Measurements from ENCODE around the gene SUDS3.

SUDS3 gene

GRCh38 chr12:118371321-118372282 is 4.8 kb upstream of the SUDS3 start:
- ATAC-seq (no peak), DNase-seq (ENCODE audit: low spot score in 2 of 2) (peak; percentile 9 to 59)
- H3K4me1 Mint-ChIP-seq: peaks cover 39% of the 10 kb centered on the region
- peak overlapping the region; percentile 92 for H3K27ac Mint-ChIP-seq
- peaks cover 14% of the 10 kb centered on the region for H3K36me3 Mint-ChIP-seq
- H3K4me3 Mint-ChIP-seq: peak overlapping the region; percentile 94
- H3K9me3 Mint-ChIP-seq: no peaks in the 10 kb centered on the region

DNA sequence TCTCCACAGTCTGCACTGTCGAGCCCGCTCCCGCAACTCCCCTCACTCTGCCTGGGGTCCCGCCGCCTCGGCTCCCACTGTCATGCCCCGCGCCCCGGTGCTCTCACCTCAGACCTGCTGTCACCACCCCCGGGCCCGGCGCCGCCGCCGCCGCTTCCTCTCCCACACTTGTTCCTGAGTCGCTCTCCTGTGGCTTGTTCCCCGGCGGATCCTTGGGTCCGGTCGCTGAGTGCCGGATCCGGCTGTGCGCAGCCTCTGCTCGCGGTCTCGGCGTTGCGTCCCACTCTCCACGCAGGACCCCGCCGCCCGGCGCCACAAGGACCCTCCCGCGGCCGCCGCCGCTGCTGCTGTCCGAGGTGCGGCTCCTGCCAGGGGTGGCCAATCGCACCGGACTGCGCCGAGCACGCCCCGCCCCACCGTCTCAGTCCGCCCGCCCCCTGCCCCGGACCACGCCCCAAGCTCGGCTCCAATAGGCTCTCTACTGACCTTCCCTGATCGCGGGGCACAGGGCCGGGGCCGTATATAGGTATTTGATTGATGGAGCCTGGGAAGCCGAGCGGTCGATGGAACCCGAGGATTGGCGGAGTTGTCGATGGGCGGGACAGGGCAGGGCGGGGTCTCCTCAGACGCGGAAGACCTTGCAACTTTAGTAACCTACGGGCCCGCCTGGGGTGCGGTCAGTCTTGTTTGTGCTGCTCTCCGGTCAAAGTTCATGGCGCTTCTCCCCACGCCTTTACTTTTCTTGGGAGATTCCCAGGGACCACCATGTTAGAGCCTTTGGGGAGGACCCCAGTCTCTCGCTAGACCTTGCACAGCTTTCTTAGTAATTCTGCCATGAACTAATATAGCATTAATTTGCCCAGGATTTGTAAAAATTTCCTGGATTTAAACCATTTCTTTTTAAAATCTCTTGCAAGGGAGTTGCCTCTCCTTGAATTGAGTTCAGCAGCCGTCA is 3.5 kb upstream of the SUDS3 start, which contains the start of gene TAOK3:
Gene TAOK3 (minus strand): TSS at position 367 of the 955 bp plus-strand sequence. CDS start 117,340 bp downstream, outside the sequence.
- H3K27ac Mint-ChIP-seq: peak within 1 kb of the TSS; percentile 92
- H3K9me3 Mint-ChIP-seq: no peaks in the 10 kb centered on the region
- ATAC-seq (peak; percentile 90), DNase-seq (ENCODE audit: low spot score in 2 of 2) (peak; percentile 84 to 97)
- peaks cover 45% of the 10 kb centered on the region for H3K4me1 Mint-ChIP-seq
- peaks cover 21% of the 10 kb centered on the region for H3K36me3 Mint-ChIP-seq
- H3K4me3 Mint-ChIP-seq: peak within 1 kb of the TSS; percentile 94

GRCh38 chr12:118373616-118374015 is 2.7 kb upstream of the SUDS3 start:
- Mint-ChIP-seq H3K27ac (peak overlapping the region; percentile 92), H3K9me3 (no peaks in the 10 kb centered on the region), H3K4me1 (peaks cover 45% of the 10 kb centered on the region), H3K4me3 (peak overlapping the region; percentile 94), H3K36me3 (peaks cover 29% of the 10 kb centered on the region)
- ATAC-seq (no peak), DNase-seq (ENCODE audit: low spot score in 2 of 2) (no peak)

DNA sequence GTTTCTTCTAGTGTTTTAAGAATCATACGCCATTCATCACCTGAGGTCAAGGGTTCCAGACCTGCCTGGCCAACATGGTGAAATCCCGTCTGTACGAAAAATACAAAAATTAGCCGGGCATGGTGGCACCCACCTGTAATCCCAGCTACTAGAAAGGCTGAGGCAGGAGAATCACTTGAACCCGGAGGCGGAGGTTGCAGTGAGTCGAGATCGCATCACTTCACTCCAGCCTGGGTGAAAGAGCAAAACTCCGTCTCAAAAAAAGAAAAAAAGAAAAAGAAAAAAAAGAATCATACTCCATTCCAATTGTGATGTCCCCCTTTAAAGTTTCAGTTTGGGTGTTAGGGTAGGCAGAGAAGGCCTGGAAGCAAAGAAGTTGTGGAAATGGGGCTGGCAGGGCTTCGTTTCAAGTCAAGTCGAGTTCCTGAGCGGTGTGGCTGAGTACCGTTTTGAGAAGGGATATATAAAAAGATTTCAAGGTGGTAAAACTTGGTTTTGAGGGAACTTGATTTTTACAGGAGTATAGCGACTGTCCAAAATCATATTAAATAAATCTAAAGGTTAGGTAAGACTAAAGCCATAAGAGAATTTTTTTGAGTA is 2.1 kb upstream of the SUDS3 start:
- H3K4me3 Mint-ChIP-seq: peak overlapping the region; percentile 94
- DNase-seq (ENCODE audit: low spot score in 2 of 2) (no peak), ATAC-seq (no peak)
- peaks cover 45% of the 10 kb centered on the region for H3K4me1 Mint-ChIP-seq
- H3K27ac Mint-ChIP-seq: no peak overlapping the region
- H3K9me3 Mint-ChIP-seq: no peaks in the 10 kb centered on the region
- H3K36me3 Mint-ChIP-seq: peaks cover 35% of the 10 kb centered on the region

DNA sequence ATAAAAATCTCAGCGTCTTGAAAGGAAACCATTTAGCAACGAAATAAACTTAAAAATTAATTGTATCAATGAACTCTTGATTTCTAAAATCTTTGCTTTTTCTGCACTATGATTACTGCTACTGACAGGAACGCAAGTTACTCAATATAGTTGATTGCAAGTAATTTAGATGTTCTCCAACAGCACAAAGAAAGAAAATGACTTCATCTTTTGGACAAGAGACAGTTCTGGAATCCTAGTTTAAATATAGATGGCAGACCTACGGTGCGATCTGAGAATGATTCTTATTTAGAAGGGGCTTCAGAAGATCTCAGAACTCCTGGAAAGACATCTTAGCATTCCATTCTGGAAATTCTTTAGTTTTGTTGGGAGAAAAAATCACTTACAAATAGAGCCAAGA is 1.4 kb upstream of the SUDS3 start:
- peak overlapping the region; percentile 94 for H3K4me3 Mint-ChIP-seq
- no peaks in the 10 kb centered on the region for H3K9me3 Mint-ChIP-seq
- peaks cover 45% of the 10 kb centered on the region for H3K4me1 Mint-ChIP-seq
- H3K36me3 Mint-ChIP-seq: peaks cover 42% of the 10 kb centered on the region
- DNase-seq (ENCODE audit: low spot score in 2 of 2): no peak
- ATAC-seq: no peak
- no peak overlapping the region for H3K27ac Mint-ChIP-seq

GRCh38 chr12:118375348-118375747 is 1.0 kb upstream of the SUDS3 start:
- no peaks in the 10 kb centered on the region for H3K9me3 Mint-ChIP-seq
- ATAC-seq (no peak), DNase-seq (ENCODE audit: low spot score in 2 of 2) (no peak)
- H3K4me3 Mint-ChIP-seq: peak overlapping the region; percentile 94
- peaks cover 45% of the 10 kb centered on the region for H3K4me1 Mint-ChIP-seq
- no peak overlapping the region for H3K27ac Mint-ChIP-seq
- H3K36me3 Mint-ChIP-seq: peaks cover 46% of the 10 kb centered on the region

DNA sequence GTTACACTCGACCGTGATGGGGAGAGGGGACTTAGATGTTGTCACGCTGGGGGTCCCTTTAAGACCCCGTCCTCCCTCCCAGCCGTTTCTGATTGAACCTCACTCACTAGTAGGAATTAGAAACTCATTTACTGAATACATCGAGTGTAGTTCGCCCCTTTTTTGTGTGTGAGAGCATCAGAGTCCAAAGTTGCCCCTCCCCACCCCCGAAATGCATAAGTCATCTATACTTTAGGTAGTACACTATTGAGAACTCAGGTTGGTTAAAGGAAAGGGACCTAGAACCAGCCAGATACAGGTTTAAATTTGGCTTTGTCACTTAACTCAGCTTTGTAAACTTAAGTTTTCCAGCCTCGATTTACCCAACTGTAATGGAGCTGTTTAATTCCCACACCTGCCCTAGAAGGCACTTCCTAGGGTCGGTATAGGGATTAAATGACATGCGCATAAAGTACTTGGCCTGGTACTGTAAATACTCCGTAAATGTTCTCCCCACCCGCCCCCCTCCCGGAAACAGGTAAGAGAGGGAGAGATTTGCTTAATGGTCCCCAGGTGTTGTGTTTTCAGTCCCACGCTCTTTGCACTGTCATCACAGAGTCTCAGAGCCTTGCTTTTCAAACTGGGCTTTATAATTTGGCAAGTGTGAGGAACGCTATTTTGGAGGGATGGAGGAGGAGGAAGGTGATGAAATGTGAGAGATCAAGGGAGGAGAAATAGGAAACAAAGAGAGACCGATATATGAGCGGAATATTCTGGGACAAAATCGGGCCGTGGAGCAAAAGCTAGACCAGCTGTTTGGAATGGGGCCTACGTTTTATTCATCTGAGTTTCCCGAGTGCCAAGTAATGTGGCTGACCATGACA is 897 bp downstream of the SUDS3 start:
- H3K27ac Mint-ChIP-seq: peak overlapping the region; percentile 100
- peaks cover 28% of the 10 kb centered on the region for H3K4me1 Mint-ChIP-seq
- H3K9me3 Mint-ChIP-seq: no peaks in the 10 kb centered on the region
- DNase-seq (ENCODE audit: low spot score in 2 of 2) (no peak), ATAC-seq (no peak)
- H3K4me3 Mint-ChIP-seq: peak overlapping the region; percentile 94
- peaks cover 65% of the 10 kb centered on the region for H3K36me3 Mint-ChIP-seq

DNA sequence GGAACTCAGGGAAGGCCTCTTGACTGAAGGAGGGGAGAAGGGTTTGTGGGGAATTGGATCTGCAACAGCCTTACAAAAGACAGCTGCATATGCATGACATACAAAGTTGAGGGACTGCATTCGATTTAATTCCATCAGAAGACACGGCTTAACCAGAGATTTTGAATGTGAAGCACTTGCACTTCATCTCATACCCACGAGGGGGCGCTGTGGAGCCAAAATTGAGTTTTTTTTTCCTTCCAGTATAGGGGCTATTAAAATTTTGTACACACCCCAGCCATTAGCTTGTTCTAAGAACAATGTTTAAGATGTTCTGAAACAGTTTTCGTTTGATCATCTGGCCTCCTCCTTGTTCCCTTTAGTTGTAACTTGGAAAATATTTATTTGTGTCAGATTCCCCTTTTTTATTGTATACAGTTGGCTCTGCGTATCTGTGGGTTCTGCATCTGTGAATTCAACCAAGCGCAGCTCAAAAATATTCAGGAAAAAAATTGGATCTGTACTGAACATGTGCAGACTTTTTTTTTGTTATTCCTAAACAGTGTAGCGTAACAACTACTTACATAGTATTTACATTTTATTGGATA is 1.6 kb downstream of the SUDS3 start:
- H3K9me3 Mint-ChIP-seq: no peaks in the 10 kb centered on the region
- peaks cover 69% of the 10 kb centered on the region for H3K36me3 Mint-ChIP-seq
- H3K27ac Mint-ChIP-seq: peak overlapping the region; percentile 100
- peaks cover 23% of the 10 kb centered on the region for H3K4me1 Mint-ChIP-seq
- DNase-seq (ENCODE audit: low spot score in 2 of 2) (peak; percentile 74 to 94), ATAC-seq (no peak)
- H3K4me3 Mint-ChIP-seq: peak overlapping the region; percentile 94

GRCh38 chr12:118391424-118391823 is 15.1 kb downstream of the SUDS3 start:
- Mint-ChIP-seq H3K4me1 (no peaks in the 10 kb centered on the region), H3K27ac (no peak overlapping the region), H3K4me3 (no peak overlapping the region), H3K9me3 (no peaks in the 10 kb centered on the region), H3K36me3 (peaks cover 89% of the 10 kb centered on the region)
- ATAC-seq (no peak), DNase-seq (ENCODE audit: low spot score in 2 of 2) (no peak)

- Mint-ChIP-seq H3K4me3 (no peak overlapping the region), H3K27ac (no peak overlapping the region), H3K36me3 (peaks cover 89% of the 10 kb centered on the region), H3K9me3 (no peaks in the 10 kb centered on the region), H3K4me1 (no peaks in the 10 kb centered on the region)
- no peak for ATAC-seq
- DNase-seq (ENCODE audit: low spot score in 2 of 2): no peak
Measured at GRCh38 chr12:118391836-118392235, 15.5 kb downstream of the SUDS3 start.

- H3K36me3 Mint-ChIP-seq: peaks cover 93% of the 10 kb centered on the region
- no peak overlapping the region for H3K27ac Mint-ChIP-seq
- peaks cover 9% of the 10 kb centered on the region for H3K4me1 Mint-ChIP-seq
- DNase-seq (ENCODE audit: low spot score in 2 of 2) (no peak), ATAC-seq (no peak)
- H3K9me3 Mint-ChIP-seq: no peaks in the 10 kb centered on the region
- no peak overlapping the region for H3K4me3 Mint-ChIP-seq
Measured at GRCh38 chr12:118397708-118398440, 21.5 kb downstream of the SUDS3 start.

DNA sequence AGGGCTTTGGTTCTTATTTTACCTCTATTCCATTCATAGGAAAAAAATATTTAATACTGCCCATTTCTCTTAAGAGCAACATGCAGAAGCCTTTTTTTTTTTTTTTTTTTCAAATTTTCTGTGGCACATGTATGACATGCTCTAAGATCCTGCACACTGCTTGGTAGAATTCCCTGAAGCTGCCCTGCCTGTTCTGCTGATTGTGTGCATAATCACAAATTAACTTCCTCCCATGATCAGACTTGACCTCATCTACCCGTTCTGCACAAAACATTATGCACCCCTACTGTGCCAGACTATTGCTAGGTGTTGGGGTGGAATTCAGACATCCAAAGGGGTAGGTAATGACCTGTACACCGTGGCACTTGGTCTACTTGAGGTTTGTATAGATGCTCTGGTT is 22.2 kb downstream of the SUDS3 start:
- peaks cover 93% of the 10 kb centered on the region for H3K36me3 Mint-ChIP-seq
- DNase-seq (ENCODE audit: low spot score in 2 of 2) (no peak), ATAC-seq (no peak)
- H3K4me1 Mint-ChIP-seq: peaks cover 9% of the 10 kb centered on the region
- H3K27ac Mint-ChIP-seq: peak overlapping the region; percentile 66
- no peaks in the 10 kb centered on the region for H3K9me3 Mint-ChIP-seq
- no peak overlapping the region for H3K4me3 Mint-ChIP-seq

DNA sequence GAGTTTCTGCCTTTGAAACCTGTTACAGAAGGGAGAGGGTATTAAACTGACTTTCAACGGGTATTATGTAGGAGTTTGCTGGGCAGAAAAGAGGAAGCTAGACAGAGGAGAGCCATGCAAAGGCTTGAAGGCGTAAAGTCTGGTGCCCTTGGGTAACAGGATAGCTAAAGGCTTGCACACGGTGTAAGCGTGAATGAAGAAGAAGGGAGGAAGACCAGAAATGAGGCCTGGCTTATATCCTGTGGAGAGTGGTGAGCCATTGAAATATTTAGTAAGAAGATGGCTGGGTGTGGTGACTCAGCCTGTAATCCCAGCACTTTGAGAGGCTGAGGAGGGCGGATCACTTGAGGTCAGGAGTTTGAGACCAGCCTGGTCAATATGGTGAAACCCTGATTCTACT is 22.6 kb downstream of the SUDS3 start:
- H3K4me3 Mint-ChIP-seq: no peak overlapping the region
- no peak for DNase-seq (ENCODE audit: low spot score in 2 of 2)
- peak overlapping the region; percentile 66 for H3K27ac Mint-ChIP-seq
- H3K36me3 Mint-ChIP-seq: peaks cover 93% of the 10 kb centered on the region
- peaks cover 9% of the 10 kb centered on the region for H3K4me1 Mint-ChIP-seq
- no peak for ATAC-seq
- H3K9me3 Mint-ChIP-seq: no peaks in the 10 kb centered on the region

Measured in stimulated activated effector memory CD8-positive, alpha-beta T cell treated with anti-CD3 and anti-CD28 coated beads, Interleukin-12 subunit alpha, Interleukin-12 subunit beta, amount 100 ng/mL, for 72 hours (primary cell).